Measurements from ENCODE around the gene CTIF. TPM values are rescaled to one million over a fixed set of nuclear protein-coding genes. Genes with fewer than 3 reads are reported as not detected.

CTIF gene
- total and polyA plus RNA-seq, 2 experiments from 2014 or later: 8.6 to 14.4 TPM

- Histone ChIP-seq H3K79me2 (replicated peaks; ENCODE audit: insufficient read depth) (no peaks in the 10 kb centered on the region), H3K4me2 (no peak overlapping the region), H3K27ac (ENCODE audit: low read depth) (no peak overlapping the region), H3F3A (replicated peaks; ENCODE audit: low read depth) (no peaks in the 10 kb centered on the region), H3K27me3 (ENCODE audit: insufficient read depth) (no peaks in the 10 kb centered on the region), H2AFZ (no peak overlapping the region), H4K20me1 (replicated peaks; ENCODE audit: insufficient read depth) (no peaks in the 10 kb centered on the region), H3K4me1 (ENCODE audit: insufficient read depth) (peaks cover 5% of the 10 kb centered on the region; the same call in 1 of the 2 replicates), H3K4me3 (no peak overlapping the region), H3K36me3 (ENCODE audit: insufficient read depth) (no peaks in the 10 kb centered on the region), H3K9me2 (ENCODE audit: insufficient read depth) (peaks cover 9% of the 10 kb centered on the region)
- DNase-seq (ENCODE audit: low spot score) (no peak), ATAC-seq (no peak)
- TF ChIP-seq JUNB (IDR thresholded peaks at IDR 0.05; ENCODE audit: unreplicated experiment) (no peak), ZNF114 (CRISPR knock-in tag; IDR thresholded peaks at IDR 0.05) (no peak), ZNF462 (CRISPR knock-in tag; IDR thresholded peaks at IDR 0.05) (no peak), CREB1 (CRISPR knock-in tag; IDR thresholded peaks at IDR 0.05; ENCODE audit: low read depth) (no peak), ETS1 (IDR thresholded peaks at IDR 0.05) (no peak), EZH2 (IDR thresholded peaks at IDR 0.05; ENCODE audit: low read depth, unreplicated experiment) (no peak), STAT1 (IDR thresholded peaks at IDR 0.05; ENCODE audit: unreplicated experiment) (no peak), REST (IDR thresholded peaks at IDR 0.05; ENCODE audit: unreplicated experiment) (no peak), ZNF331 (CRISPR knock-in tag; IDR thresholded peaks at IDR 0.05; ENCODE audit: low read depth) (no peak), NANOG (IDR thresholded peaks at IDR 0.05; ENCODE audit: borderline replicate concordance) (no peak), POLR2AphosphoS5 (IDR thresholded peaks at IDR 0.05; ENCODE audit: low read depth) (no peak), EZH2phosphoT487 (IDR thresholded peaks at IDR 0.05; ENCODE audit: unreplicated experiment) (no peak)
- TF ChIP-seq, protein P1, sequence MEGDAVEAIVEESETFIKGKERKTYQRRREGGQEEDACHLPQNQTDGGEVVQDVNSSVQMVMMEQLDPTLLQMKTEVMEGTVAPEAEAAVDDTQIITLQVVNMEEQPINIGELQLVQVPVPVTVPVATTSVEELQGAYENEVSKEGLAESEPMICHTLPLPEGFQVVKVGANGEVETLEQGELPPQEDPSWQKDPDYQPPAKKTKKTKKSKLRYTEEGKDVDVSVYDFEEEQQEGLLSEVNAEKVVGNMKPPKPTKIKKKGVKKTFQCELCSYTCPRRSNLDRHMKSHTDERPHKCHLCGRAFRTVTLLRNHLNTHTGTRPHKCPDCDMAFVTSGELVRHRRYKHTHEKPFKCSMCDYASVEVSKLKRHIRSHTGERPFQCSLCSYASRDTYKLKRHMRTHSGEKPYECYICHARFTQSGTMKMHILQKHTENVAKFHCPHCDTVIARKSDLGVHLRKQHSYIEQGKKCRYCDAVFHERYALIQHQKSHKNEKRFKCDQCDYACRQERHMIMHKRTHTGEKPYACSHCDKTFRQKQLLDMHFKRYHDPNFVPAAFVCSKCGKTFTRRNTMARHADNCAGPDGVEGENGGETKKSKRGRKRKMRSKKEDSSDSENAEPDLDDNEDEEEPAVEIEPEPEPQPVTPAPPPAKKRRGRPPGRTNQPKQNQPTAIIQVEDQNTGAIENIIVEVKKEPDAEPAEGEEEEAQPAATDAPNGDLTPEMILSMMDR (conservative IDR thresholded peaks at IDR 0.05; ENCODE audit: low read depth in 2 of 2): no peak
- peaks cover 7% of the 10 kb centered on the region for H3K27me3 Mint-ChIP-seq (ENCODE audit: insufficient read depth, low read depth, poor library complexity)
- no peaks in the 10 kb centered on the region for H3K9me3 Mint-ChIP-seq
- no peak overlapping the region for H3K27ac Mint-ChIP-seq
- peaks cover 33% of the 10 kb centered on the region for H3K4me1 Mint-ChIP-seq
- no peak overlapping the region for H3K4me3 Mint-ChIP-seq
- H3K36me3 Mint-ChIP-seq (ENCODE audit: low read depth): peaks cover 3% of the 10 kb centered on the region; the same call in 2 of the 3 replicates
These were observed 306.3 kb downstream of the CTIF start for GRCh38 chr18:48845174-48845573.
